GM12874 (cell line): ENCODE data around the gene SLC13A1.

ENCODE experiments used
- TF ChIP-seq, protein P1 (sequence below): IDR thresholded peaks from 2 replicates; pipeline ENCODE4 v1.5.1; 2011; ENCODE audit warnings: low read depth, mild to moderate bottlenecking, control low read depth, low read length, moderate library complexity; ENCODE audit not compliant: insufficient read depth

Gene SLC13A1, protein sequence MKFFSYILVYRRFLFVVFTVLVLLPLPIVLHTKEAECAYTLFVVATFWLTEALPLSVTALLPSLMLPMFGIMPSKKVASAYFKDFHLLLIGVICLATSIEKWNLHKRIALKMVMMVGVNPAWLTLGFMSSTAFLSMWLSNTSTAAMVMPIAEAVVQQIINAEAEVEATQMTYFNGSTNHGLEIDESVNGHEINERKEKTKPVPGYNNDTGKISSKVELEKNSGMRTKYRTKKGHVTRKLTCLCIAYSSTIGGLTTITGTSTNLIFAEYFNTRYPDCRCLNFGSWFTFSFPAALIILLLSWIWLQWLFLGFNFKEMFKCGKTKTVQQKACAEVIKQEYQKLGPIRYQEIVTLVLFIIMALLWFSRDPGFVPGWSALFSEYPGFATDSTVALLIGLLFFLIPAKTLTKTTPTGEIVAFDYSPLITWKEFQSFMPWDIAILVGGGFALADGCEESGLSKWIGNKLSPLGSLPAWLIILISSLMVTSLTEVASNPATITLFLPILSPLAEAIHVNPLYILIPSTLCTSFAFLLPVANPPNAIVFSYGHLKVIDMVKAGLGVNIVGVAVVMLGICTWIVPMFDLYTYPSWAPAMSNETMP

DNA sequence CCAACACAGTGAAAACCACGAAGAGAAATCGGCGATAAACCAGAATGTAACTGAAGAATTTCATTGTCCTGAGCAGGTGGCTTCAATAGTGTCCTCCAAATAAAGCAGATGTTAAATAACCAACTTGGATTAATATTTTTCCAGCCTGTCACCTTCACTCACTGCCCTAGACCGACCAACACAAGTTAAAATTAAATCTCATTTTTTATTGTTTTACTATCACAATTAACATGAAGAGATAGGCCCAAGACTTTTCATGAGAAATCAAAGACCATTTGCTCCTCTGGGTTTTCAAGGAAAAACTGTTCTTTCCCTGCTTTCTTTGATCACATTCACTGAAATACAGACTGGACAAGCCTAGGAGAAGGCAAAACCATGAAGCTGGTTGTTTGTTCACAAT, at the start of gene SLC13A1:
Gene SLC13A1 (minus strand): TSS at position 87 of the 400 bp plus-strand sequence. CDS start 23 bp downstream, at position 64.
- TF ChIP-seq, protein P1, sequence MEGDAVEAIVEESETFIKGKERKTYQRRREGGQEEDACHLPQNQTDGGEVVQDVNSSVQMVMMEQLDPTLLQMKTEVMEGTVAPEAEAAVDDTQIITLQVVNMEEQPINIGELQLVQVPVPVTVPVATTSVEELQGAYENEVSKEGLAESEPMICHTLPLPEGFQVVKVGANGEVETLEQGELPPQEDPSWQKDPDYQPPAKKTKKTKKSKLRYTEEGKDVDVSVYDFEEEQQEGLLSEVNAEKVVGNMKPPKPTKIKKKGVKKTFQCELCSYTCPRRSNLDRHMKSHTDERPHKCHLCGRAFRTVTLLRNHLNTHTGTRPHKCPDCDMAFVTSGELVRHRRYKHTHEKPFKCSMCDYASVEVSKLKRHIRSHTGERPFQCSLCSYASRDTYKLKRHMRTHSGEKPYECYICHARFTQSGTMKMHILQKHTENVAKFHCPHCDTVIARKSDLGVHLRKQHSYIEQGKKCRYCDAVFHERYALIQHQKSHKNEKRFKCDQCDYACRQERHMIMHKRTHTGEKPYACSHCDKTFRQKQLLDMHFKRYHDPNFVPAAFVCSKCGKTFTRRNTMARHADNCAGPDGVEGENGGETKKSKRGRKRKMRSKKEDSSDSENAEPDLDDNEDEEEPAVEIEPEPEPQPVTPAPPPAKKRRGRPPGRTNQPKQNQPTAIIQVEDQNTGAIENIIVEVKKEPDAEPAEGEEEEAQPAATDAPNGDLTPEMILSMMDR: no peak

DNA sequence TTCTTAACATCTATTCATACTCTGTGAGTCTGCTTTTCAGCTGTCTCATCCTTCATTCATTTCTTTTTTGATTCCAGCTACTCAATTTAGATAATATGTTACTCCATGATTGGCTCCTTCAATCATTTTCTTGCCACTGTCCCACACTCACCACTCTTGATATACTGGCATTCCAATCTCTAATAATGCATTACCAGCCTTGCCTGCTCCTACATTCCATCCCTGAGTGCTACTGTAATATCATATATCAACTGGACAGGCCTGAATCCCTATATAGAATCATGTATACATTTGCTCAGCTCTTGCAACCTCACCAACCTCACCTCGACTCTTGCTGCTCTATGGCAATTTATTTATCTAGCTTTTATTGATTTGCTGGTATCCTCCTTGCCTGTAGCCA, 45.0 kb upstream of the SLC13A1 start:
- TF ChIP-seq, protein P1: no peak

DNA sequence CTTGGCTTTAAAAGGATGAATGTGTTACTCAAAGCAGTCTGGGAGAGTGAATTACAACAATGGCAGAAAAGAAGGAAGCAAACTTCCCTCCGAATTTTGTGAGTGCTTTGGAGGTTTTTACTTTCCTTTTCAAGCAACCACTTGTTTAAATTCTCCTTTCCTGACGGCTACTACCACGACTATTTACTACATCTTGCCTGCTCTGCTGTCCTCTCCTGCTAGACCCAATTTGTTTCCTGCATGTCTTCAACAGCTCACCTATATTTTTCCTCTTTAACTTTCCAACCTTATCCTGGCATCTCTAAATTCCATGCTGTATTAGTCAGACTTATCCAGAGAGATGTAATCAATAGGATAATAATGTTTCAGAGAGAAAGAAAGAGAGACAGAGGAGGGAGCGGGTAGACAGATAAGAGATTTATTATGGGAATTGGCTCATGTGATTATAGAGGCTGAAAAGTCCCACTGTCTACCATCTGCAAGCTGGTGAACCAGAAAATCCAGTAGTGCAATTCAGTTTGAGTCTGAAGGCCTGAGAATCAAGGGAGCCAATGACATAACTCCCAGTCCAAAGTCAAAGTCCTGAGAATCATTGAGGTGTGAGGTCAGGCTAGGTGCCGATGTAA, 42.8 kb upstream of the SLC13A1 start:
- TF ChIP-seq, protein P1: no peak

DNA sequence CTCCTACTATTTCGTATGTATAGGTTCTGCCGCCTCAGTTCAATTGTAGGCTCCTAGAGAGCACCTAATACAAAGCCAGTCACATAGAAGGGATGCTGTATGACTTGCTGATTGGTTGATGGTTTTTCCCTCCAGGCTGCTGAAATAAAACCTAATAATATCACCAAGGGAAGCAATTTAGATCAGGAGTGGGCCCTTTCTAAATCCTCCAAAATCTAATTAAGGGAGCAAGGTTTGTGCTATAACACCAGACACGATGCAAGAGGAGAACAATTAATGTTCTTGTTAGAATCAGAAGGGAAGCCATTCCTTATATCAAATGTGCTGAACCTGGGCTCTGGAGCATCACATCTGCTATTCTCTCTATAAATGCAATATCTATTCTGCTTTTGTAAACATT, 42.0 kb upstream of the SLC13A1 start:
- TF ChIP-seq, protein P1: no peak

DNA sequence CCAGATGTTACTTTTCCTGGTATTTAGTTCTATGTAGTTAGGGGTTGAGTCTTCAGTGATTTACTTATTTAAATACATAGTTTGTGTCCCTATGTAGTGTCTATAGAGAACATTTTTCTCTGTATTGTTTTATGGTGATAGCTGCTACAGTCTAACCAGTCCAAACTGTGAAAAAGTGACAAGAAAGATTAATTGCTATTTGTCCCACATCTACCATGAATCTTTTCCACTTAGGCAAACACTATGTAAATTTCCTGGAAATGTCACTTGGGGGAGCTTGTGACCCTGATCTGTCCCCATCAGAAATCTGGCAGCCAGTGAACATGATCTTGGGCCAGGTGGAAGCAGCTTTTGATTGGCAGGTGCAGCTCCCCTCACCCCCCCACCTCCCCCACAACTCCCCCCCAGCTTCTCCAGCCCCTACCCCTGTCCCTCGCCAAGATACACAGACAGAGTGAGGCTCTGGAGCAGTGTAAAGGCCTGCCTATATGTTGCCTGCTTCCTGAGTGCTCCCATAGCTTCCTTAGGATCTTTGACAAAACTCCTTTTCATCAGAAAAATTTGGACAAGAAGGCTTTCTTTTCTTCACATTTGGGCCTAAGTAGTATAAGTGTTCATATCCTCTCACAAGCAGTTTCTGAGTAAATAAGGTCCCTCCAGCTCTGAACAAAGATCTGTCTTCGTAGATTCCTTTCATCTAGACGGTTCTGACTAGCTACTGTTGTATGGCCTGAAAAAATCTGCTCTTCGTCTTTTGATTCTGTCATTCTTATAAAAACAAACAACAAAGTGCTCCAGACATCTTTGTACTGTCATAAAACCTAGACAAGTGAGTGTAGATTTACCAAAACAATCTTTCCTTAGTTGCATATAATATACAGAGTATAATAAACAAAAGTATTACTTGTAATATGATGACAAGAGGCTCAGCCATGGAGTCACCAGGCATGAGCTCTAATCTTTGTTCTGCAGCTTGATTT, 31.5 kb upstream of the SLC13A1 start:
- TF ChIP-seq, protein P1: no peak

DNA sequence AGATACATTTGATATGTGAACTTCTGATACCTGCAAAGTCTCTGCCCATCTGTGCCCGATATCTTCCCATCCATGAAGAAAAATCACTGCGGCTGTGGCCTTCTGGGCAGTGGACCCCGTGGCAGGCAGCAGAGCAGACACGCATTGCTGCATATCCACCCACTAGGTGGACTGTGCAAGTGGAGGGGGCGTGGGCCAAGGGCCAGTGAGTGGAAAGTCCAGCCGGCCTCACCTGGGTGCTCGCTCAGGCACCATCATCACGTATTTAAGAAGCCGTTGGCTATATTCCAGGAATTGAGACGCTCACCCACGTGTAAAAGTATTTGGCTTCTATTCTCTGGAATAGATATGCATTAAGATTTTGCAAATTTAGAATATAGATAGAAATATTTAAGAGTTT, 30.8 kb upstream of the SLC13A1 start:
- TF ChIP-seq, protein P1: no peak
